NB4 (cell line): ENCODE results near the gene ARHGAP15.
A peak's percentile ranks its signal among the peaks of the same experiment; 100 is the strongest.

Experiments
- DNase-seq: peaks from one replicate; pipeline ENCODE4 v3.0.0; 2010; ENCODE audit warnings: low read depth
- H3K4me3 ChIP-seq: one replicate; pipeline ENCODE4 v1.5.1; 2011; ENCODE audit warnings: mild to moderate bottlenecking, low read depth, low read length, moderate library complexity
- MYC ChIP-seq: IDR thresholded peaks from 2 replicates; pipeline ENCODE4 v1.6.1; 2011; ENCODE audit warnings: low read depth, low read length
- POLR2A ChIP-seq: IDR thresholded peaks from 2 replicates; pipeline ENCODE4 v1.6.1; 2011; ENCODE audit warnings: mild to moderate bottlenecking; ENCODE audit not compliant: insufficient read length; ENCODE audit errors: extremely low read depth
- TF ChIP-seq, protein P1 (sequence below): IDR thresholded peaks from one replicate; pipeline ENCODE4 v1.5.1; 2012; ENCODE audit warnings: low read depth, low read length
- TF ChIP-seq, protein P2 (sequence below): IDR thresholded peaks from 2 replicates; pipeline ENCODE4 v1.6.1; 2011; ENCODE audit warnings: low read depth, low read length

ARHGAP15 gene

DNA sequence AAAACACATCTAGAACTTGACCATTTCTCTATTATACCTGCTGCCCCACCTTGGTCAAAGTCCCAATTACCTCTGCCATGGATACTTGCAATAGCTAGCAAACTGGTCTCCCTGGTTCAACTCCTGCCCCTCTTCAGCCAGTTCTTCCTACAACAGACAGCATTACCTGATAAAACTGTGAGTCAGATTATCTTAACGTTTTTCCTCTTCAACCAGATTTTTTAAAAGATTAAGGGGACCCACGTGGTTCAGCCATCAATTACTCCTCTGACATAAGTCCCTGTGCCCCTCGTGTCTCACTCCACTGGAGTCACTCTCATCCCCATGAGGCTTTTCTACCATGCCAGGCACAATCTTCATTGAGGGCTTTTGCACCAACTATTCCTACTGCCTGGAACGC, 5.3 kb upstream of the ARHGAP15 start:
- TF ChIP-seq, protein P1, sequence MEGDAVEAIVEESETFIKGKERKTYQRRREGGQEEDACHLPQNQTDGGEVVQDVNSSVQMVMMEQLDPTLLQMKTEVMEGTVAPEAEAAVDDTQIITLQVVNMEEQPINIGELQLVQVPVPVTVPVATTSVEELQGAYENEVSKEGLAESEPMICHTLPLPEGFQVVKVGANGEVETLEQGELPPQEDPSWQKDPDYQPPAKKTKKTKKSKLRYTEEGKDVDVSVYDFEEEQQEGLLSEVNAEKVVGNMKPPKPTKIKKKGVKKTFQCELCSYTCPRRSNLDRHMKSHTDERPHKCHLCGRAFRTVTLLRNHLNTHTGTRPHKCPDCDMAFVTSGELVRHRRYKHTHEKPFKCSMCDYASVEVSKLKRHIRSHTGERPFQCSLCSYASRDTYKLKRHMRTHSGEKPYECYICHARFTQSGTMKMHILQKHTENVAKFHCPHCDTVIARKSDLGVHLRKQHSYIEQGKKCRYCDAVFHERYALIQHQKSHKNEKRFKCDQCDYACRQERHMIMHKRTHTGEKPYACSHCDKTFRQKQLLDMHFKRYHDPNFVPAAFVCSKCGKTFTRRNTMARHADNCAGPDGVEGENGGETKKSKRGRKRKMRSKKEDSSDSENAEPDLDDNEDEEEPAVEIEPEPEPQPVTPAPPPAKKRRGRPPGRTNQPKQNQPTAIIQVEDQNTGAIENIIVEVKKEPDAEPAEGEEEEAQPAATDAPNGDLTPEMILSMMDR = no peak
- TF ChIP-seq, protein P2, sequence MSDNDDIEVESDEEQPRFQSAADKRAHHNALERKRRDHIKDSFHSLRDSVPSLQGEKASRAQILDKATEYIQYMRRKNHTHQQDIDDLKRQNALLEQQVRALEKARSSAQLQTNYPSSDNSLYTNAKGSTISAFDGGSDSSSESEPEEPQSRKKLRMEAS = no peak
- no peak for TF ChIP-seq MYC
- no peak for TF ChIP-seq POLR2A
- DNase-seq = no peak
- H3K4me3 ChIP-seq = no peak overlapping the region

DNA sequence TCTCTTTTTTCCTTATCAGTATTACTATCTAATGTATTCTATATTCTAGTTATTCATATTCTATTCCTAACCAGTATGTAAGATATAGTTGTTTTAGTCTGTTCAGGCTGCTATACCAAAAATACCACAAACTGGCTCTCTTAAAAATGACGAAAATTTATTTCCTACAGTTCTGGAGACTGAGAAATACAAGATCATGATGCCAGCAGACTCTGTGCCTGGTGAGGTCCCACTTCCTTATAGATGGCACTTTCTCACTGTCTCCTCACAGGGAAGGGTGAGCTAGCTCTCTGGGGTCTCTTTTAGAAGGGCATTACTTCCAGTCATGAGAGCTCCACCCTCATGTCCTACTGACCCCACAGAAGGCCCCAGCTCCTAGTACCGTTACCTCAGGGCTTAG, 4.8 kb upstream of the ARHGAP15 start:
- DNase-seq = no peak
- TF ChIP-seq MYC (no peak), POLR2A (no peak)
- TF ChIP-seq, protein P1 = no peak
- TF ChIP-seq, protein P2 = no peak
- no peak overlapping the region for H3K4me3 ChIP-seq

DNA sequence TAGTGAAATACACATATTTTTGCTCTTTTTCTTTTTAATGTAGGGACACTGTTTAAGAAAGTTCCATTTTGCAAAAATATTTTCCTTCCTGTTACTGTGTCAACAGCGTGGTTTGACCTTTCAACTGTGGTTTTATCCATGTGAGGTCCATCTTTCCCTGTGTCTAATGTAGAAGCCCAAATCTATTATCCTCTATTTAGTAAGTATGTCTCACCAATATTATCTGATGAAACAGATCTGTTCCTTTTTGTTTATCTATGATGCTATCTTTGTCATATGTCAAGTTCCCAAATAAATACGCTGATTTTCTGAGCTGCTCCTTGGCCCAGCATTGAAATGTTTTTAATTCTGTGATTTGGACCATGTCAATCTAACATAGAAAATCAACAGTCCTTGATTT, 3.5 kb upstream of the ARHGAP15 start:
- H3K4me3 ChIP-seq = no peak overlapping the region
- TF ChIP-seq MYC (no peak), POLR2A (no peak)
- TF ChIP-seq, protein P1 = no peak
- TF ChIP-seq, protein P2 = no peak
- DNase-seq = peak; percentile 37

DNA sequence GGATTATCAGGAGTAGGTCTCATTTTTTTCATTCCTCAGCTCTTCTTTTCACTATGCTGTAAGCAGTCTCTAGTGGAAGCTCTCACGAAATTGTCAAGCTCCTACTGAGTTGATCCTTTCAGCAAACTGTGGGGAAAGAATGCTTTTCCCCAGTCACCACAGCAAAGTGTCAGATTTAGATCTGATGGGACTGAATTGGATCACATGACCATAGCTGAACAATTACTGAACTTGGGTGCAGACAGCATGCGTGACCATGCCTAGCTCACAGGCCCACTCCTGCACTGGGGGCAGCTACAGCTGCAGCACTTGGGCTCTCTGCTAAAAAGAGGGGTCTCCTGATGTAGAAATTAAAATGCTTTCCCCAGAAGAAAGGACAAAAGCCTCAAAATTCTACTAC, 3.1 kb downstream of the ARHGAP15 start:
- TF ChIP-seq, protein P2 = peak; percentile 49
- TF ChIP-seq, protein P1 = no peak
- peak; percentile 66 for DNase-seq
- H3K4me3 ChIP-seq = peak overlapping the region; percentile 75

DNA sequence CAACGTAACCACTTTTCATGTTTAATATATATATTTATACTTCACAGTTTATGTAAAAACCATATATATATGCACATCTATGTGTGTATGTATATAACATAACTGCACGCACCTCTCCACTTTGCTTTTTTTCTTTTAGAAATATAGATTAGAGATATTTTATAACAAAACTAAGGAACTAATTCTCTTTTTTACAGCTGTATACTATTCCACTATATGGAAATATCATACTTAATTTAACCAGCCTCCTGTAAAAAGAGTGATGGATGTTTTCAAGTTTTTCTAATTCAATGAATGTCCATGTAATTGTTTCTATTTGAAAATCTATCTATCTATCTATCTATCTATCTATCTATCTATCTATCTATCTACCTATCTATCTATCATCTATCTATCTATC, 4.6 kb downstream of the ARHGAP15 start:
- DNase-seq = no peak
- TF ChIP-seq, protein P2 = no peak
- TF ChIP-seq, protein P1 = no peak
- no peak for TF ChIP-seq POLR2A
- no peak for TF ChIP-seq MYC
- H3K4me3 ChIP-seq = no peak overlapping the region

DNA sequence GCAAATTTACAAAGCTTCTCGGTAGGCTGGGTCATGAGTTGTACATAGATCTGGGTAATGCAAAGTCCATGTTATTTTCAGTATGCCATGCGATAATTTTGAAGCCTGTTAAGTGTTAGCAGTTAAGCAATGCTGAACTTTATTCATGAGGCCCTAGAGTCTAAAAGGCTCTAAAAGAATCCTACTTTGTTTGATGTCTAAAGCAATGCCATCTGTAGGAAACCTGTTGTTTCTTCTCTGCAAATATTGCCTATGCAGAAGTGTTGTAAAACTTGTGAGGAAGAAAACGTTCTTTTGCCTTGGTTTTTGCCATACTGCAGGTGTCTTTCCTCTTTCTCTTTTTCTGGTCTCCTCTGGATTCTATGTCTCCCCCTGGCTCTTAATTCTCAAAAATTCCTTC, 9.1 kb downstream of the ARHGAP15 start:
- TF ChIP-seq POLR2A (no peak), MYC (no peak)
- TF ChIP-seq, protein P2 = no peak
- TF ChIP-seq, protein P1 = no peak
- no peak overlapping the region for H3K4me3 ChIP-seq

More for the DNA sequence above, 9.1 kb downstream of the ARHGAP15 start:
- no peak for DNase-seq
